HL-60 (cell line): ENCODE measurements around the gene GRM5.

Experiments
- DNase-seq, 2 experiments: peaks; one replicate each; pipeline ENCODE4 v3.0.0-alpha.2; 2010 to 2020; ENCODE audit warnings: low read depth in 1 of 2, low spot score in 1 of 2
- H3K27ac ChIP-seq: fragments of 250-450 bp; sonication (Bioruptor Pico); replicated peaks from 2 replicates; pipeline ENCODE4 v1.5.1; 2020; ENCODE audit warnings: mild to moderate bottlenecking, moderate library complexity
- H3K27me3 ChIP-seq: fragments of 250-450 bp; sonication (Bioruptor Pico); 2 replicates; pipeline ENCODE4 v1.5.1; 2021; ENCODE audit warnings: mild to moderate bottlenecking, moderate library complexity; ENCODE audit not compliant: insufficient read depth, poor library complexity, severe bottlenecking
- H3K4me3 ChIP-seq: replicated peaks from 2 replicates; pipeline ENCODE4 v1.5.1; 2011; ENCODE audit warnings: mild to moderate bottlenecking, control low read depth, low read length; ENCODE audit not compliant: insufficient read depth
- CTCF ChIP-seq: IDR thresholded peaks from one replicate; pipeline ENCODE4 v1.5.1; 2011; ENCODE audit warnings: low read length, control low read depth, inconsistent platforms; ENCODE audit not compliant: insufficient read depth
- GABPA ChIP-seq: IDR thresholded peaks from 2 replicates; pipeline ENCODE4 v1.6.1; 2012; ENCODE audit warnings: low read depth
- POLR2AphosphoS5 ChIP-seq: IDR thresholded peaks from 2 replicates; pipeline ENCODE4 v1.6.1; 2012; ENCODE audit warnings: low read depth
- REST ChIP-seq: IDR thresholded peaks from 2 replicates; pipeline ENCODE4 v1.6.1; 2012; ENCODE audit warnings: low read depth; ENCODE audit not compliant: insufficient replicate concordance
- SPI1 ChIP-seq: IDR thresholded peaks from 2 replicates; pipeline ENCODE4 v1.6.1; 2012; ENCODE audit warnings: low read depth, mild to moderate bottlenecking, borderline replicate concordance

GRM5 gene

GRCh38 chr11:88695689-88696414 is 369.9 kb downstream of the GRM5 start:
- Histone ChIP-seq H3K27ac (no peak overlapping the region), H3K4me3 (no peak overlapping the region), H3K27me3 (peaks cover 8% of the 10 kb centered on the region)
- no peak for DNase-seq
- TF ChIP-seq POLR2AphosphoS5 (no peak), REST (no peak), GABPA (no peak), SPI1 (no peak), CTCF (no peak)

- TF ChIP-seq POLR2AphosphoS5 (no peak), REST (no peak), SPI1 (no peak), CTCF (no peak), GABPA (no peak)
- peaks cover 8% of the 10 kb centered on the region for H3K27me3 ChIP-seq
- H3K4me3 ChIP-seq = no peak overlapping the region
- no peak for DNase-seq
- H3K27ac ChIP-seq = no peak overlapping the region
Observed at GRCh38 chr11:88692306-88693086, 373.3 kb downstream of the GRM5 start.

GRCh38 chr11:88689548-88690240 is 376.1 kb downstream of the GRM5 start:
- no peak for DNase-seq
- Histone ChIP-seq H3K27ac (no peak overlapping the region), H3K27me3 (no peaks in the 10 kb centered on the region), H3K4me3 (no peak overlapping the region)
- TF ChIP-seq POLR2AphosphoS5 (no peak), REST (no peak), CTCF (no peak), SPI1 (no peak), GABPA (no peak)
